Right cardiac atrium (tissue), 5 donors: ENCODE results near the gene PLEKHN1. TPM values are rescaled to one million over a fixed set of nuclear protein-coding genes. Genes with fewer than 3 reads are reported as not detected.
A peak's percentile ranks its signal among the peaks of the same experiment; 100 is the strongest.

Source experiments
- ATAC-seq, 2 donors: fragments of 200-7000 bp; cut with Tn5 transposase; one replicate each; pipeline versions ENCODE4 v1.8.0 to v1.9.1; 2020; ENCODE audit warnings: moderate library complexity in 2 of 2, mild to moderate bottlenecking in 1 of 2
- DNase-seq, 3 donors: peaks; one replicate each; pipeline ENCODE4 v3.0.0-alpha.2; 2020
- H3K27ac ChIP-seq: one replicate; pipeline ENCODE4 v1.5.1; 2013; ENCODE audit warnings: mild to moderate bottlenecking, low read length, control low read depth, moderate library complexity
- H3K27me3 ChIP-seq: one replicate; pipeline ENCODE4 v1.6.1; 2013; ENCODE audit not compliant: control insufficient read depth, insufficient read depth
- H3K4me1 ChIP-seq: one replicate; pipeline ENCODE4 v1.6.1; 2013; ENCODE audit warnings: low read length; ENCODE audit not compliant: control insufficient read depth, insufficient read depth
- H3K4me3 ChIP-seq: one replicate; pipeline ENCODE4 v1.5.1; 2013; ENCODE audit warnings: low read length, control low read depth
- H3K9me3 ChIP-seq: one replicate; pipeline ENCODE4 v1.6.1; 2013; ENCODE audit warnings: low read length; ENCODE audit not compliant: control insufficient read depth
- WGBS: extraction: QIAGEN DNeasy Blood & Tissue Kit; methylation state at CpG from one replicate; pipeline ENCODE4 v1.1.7; 2013; 5-methylcytosine and 5-hydroxymethylcytosine counted together
- intact Hi-C, 4 donors: fragments of 100-400 bp; cut with DNase I; formaldehyde crosslinking; loops; one replicate each; pipeline versions ENCODE4 v1.11.0 to v1.14.0; 2022 to 2023
- polyA plus RNA-seq: library from polyadenylated mRNA; stranded (reverse); fragments of 200-250 nt; gene quantifications from one replicate; pipeline ENCODE4 v1.2.3, GENCODE V29; 2013
- total RNA-seq, 4 donors: library from RNA; stranded (reverse); fragmentation: NEBNext Ultra II Directional; extraction: Animal tissue kit (Norgen Biotek cat#: 25700); gene quantifications; one replicate each; pipeline ENCODE4 v1.2.1, GENCODE V29; 2021
- donor health status: healthy with polysubstance abuse.
- donor health status: DM: no; HTN: yes; CAD: no.
- donor health status: DM: no; HTN: no; CAD: no.
- donor health status: DM: no; HTN: yes; CAD: no; lungs with severe emphysema.
- donor health status: DM: yes; HTN: yes; CAD: no.

Gene PLEKHN1
- total and polyA plus RNA-seq, 5 donors: 0.14 to 0.41 TPM; not detected in 3

DNA sequence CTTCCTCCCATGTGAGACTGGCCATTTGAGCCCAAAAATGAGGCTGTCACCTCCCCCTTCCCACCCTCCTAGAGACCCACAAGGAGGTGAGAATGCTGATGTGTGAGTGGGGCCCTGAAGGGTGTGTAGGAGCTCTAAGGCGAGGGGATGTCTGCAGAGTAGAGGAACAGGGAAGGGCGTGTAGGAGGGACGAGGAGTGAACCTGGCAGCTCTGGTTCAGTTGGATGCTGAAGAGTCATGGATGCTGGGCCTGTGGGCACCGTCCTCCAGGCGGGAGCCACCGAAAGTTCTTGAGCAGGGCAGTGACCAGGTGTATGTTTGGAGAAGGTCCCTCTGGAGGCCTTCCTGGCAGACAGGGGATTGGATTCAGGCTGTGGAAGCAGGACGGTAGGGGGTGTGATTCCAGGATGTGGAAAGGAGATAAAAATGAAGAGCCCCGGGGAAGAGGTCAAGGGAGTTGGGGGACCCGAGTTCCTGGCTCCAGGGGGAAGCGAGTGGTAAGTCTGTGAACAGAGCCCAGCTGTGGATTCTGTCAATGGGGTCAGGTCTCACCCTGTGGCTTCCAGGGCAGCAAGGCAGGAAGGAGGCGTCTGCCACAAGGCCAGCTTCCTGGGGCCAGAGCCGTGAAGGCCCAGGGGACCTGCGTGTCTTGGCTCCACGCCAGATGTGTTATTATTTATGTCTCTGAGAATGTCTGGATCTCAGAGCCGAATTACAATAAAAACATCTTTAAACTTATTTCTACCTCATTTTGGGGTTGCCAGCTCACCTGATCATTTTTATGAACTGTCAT, 34.7 kb upstream of the PLEKHN1 start:
- intact Hi-C loops: no loop called here
- no peak for ATAC-seq
- H3K27me3 ChIP-seq: no peaks in the 10 kb centered on the region
- no peak overlapping the region for H3K4me3 ChIP-seq
- WGBS: 48% methylated on average over 15 of the region's 15 CpGs
- no peaks in the 10 kb centered on the region for H3K9me3 ChIP-seq
- no peak for DNase-seq
- H3K27ac ChIP-seq: no peak overlapping the region
- H3K4me1 ChIP-seq: no peaks in the 10 kb centered on the region

DNA sequence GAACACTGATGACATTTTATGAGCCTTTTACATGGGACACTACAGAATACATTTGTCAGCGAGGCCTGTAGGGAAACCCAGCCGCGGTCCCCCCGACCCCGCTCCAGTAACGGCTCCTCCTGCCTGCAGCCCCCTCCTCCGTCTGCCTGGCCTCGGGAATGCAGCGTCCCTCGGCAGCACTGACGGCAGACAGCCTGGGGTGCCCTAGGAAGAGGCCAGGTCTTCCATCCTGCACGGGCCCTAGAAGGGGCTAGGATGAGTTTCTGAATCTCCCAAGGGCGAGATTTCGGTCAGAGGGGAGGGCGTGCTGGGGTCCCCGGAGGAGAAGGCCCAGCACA, 34.1 kb upstream of the PLEKHN1 start:
- Histone ChIP-seq H3K4me1 (no peaks in the 10 kb centered on the region), H3K4me3 (no peak overlapping the region), H3K27me3 (no peaks in the 10 kb centered on the region), H3K27ac (no peak overlapping the region), H3K9me3 (no peaks in the 10 kb centered on the region)
- ATAC-seq (no peak), DNase-seq (no peak)
- WGBS: 78% methylated on average over 16 of the region's 16 CpGs
- intact Hi-C loops: no loop called here

DNA sequence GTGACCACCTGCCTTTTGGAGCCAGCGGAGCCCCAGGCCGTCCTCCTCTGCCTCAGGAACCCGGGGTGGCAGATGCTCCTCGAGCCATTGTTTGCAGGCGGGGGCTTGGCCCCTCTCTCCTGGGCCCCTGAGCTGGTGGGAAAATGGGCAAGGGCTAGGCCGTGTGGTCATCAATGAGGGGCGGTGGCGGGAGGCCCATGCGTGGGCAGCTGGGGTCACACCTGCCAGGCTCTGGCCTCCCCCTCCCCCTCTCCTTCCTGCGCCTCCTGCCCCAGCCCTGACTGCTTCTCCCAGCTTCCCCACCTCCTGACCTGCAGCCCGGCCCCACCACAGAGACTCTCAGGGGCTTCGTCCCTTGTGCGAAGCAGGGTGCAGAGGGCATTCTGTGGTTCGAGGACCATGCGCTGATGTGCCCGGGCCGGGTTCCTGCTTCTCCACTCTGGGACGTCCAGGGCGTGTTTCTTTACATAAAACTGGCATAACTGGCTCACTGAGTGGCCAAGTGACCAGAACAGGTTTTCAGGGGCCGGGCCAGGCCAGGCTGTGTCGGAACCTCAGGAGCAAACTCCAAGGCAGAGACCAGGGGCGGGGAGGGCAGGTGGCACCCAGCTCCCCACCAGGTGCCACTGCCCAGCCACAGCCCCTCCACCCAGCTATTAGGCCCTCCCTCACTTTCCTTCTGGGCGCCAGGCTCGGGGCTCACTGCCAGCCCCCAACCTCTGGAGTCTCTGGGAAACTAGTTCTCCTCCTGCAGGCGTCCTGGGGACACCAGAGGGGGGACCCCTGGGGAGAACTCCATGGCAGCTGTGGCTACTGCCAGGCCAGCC, 33.3 kb upstream of the PLEKHN1 start:
- ATAC-seq: no peak
- H3K27me3 ChIP-seq: no peaks in the 10 kb centered on the region

DNA sequence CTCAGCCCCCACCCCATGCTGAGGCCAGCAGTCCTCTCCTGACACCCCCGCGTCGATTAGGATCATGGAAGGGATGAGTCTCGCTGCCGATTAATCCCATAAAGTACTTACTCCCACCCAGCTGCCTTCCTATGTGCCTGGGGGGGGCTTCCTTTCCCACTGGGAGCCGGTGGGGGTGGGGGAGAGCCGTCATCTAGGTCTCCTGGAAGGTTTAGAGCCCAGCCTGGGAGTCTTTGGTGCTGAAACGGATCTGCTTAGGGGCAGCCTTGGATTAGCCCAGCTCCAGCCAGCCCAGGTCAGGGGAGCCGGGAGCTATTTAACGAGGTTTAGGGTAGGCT, 32.7 kb upstream of the PLEKHN1 start:
- H3K27ac ChIP-seq: no peak overlapping the region
- no peaks in the 10 kb centered on the region for H3K9me3 ChIP-seq
- no peak for DNase-seq
- ATAC-seq: no peak
- no peaks in the 10 kb centered on the region for H3K4me1 ChIP-seq
- no peaks in the 10 kb centered on the region for H3K27me3 ChIP-seq
- H3K4me3 ChIP-seq: no peak overlapping the region
- 35% methylated on average over 10 of the region's 10 CpGs for WGBS
- intact Hi-C loops: no loop called here

More for the DNA sequence above, 33.3 kb upstream of the PLEKHN1 start:
- Histone ChIP-seq H3K4me3 (no peak overlapping the region), H3K27ac (no peak overlapping the region), H3K9me3 (no peaks in the 10 kb centered on the region), H3K4me1 (no peaks in the 10 kb centered on the region)
- intact Hi-C loops: no loop called here
- DNase-seq: no peak
- WGBS: 79% methylated on average over 25 of the region's 25 CpGs

DNA sequence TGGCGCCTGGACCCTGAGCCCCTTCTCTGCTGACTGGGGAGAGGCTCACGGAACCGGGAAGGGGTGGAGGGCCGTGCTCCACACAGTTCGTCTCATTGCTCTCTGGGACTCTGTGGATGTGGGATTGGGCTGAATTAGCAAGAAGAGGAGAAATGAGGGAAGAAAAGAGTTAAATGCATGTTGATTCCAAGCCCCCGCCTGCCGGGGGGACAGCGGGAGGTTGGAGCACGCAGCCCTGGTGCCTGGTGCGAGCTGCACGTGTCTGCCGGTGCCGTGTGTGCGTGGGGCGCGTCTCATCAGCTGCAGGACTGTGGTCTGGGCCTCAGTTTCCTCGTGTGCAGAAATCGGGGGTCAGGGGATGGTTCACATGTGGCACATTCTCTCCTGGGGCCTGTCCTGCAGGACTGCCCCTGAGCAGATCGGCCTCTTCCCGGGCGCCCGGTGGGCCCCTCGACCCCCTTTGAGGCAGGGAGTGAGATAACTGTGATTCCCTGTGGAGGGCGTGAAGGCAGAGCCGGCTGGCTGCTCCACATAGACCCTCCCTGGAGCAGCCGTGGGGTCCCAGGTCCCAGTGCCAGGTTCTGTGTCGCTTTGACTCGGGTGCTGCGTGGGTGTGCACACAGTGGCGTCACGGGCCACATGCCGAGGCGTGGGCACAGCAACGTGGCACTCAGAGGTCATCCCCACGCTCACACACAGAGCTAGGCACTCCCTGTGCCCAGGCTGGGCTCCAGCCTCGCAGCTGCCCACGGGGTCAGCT, 31.1 kb upstream of the PLEKHN1 start:
- no peak overlapping the region for H3K4me3 ChIP-seq
- no peaks in the 10 kb centered on the region for H3K4me1 ChIP-seq
- no peaks in the 10 kb centered on the region for H3K9me3 ChIP-seq
- DNase-seq: peak in 1 of 3 donors; percentile 69
- 16% methylated on average over 37 of the region's 37 CpGs for WGBS
- no peak for ATAC-seq
- intact Hi-C loops: no loop called here
- H3K27me3 ChIP-seq: no peaks in the 10 kb centered on the region
- no peak overlapping the region for H3K27ac ChIP-seq

DNA sequence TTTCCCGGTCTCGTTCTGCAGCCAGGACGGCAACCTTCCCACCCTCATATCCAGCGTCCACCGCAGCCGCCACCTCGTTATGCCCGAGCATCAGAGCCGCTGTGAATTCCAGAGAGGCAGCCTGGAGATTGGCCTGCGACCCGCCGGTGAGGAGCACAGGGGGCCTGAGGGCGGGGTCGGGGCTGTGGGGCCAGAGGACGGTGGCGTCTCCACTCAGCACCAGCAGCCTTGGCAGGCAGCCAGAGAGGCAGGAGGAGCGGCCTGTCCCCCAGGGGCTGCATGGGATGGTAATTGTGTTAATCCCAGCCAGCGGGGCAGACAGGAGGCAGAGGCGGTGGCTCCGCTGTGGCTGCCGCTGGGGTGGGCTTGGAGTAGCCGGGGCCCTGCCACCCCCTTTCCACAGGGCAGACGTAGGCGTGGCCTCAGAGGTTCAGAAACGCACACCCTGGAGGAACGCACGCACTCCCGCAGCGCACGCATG, 30.5 kb upstream of the PLEKHN1 start:
- Histone ChIP-seq H3K27me3 (no peaks in the 10 kb centered on the region), H3K9me3 (no peaks in the 10 kb centered on the region), H3K4me3 (no peak overlapping the region), H3K4me1 (no peaks in the 10 kb centered on the region), H3K27ac (no peak overlapping the region)
- WGBS: 19% methylated on average over 30 of the region's 30 CpGs
- DNase-seq (peak; percentile 65 to 87 (median 84)), ATAC-seq (no peak)
- intact Hi-C loops: no loop called here

- ATAC-seq (no peak), DNase-seq (peak in 1 of 3 donors; percentile 61)
- no peaks in the 10 kb centered on the region for H3K9me3 ChIP-seq
- H3K4me3 ChIP-seq: no peak overlapping the region
- 80% methylated on average over 45 of the region's 45 CpGs for WGBS
- H3K27me3 ChIP-seq: no peaks in the 10 kb centered on the region
- intact Hi-C loops: no loop called here
- no peaks in the 10 kb centered on the region for H3K4me1 ChIP-seq
- H3K27ac ChIP-seq: no peak overlapping the region
These were observed 29.7 kb upstream of the PLEKHN1 start for GRCh38 chr1:936348-937264.

DNA sequence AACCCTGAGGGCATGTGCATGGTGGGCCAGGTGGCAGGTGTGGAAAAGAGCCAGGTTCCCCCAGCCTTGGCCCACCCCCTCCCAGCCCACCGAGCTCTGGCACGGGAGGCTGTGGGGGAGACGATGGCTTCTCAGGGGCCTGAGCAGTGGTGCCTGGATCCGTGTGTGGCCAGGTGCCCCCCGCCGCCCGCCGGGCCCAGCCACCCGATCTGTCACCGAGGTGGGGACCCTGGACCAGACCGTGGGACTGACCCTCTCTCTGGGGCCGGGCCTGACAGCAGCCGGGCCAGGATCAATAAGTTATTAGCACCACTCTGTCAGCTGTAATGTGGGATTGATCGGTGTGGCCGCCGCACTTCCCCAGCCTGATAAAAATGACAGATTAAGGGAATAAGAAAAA, 28.8 kb upstream of the PLEKHN1 start:
- ATAC-seq (no peak), DNase-seq (no peak)
- no peaks in the 10 kb centered on the region for H3K27me3 ChIP-seq
- H3K4me3 ChIP-seq: no peak overlapping the region
- H3K9me3 ChIP-seq: no peaks in the 10 kb centered on the region
- no peaks in the 10 kb centered on the region for H3K4me1 ChIP-seq
- WGBS: 87% methylated on average over 16 of the region's 16 CpGs
- no peak overlapping the region for H3K27ac ChIP-seq
- intact Hi-C loops: no loop called here

DNA sequence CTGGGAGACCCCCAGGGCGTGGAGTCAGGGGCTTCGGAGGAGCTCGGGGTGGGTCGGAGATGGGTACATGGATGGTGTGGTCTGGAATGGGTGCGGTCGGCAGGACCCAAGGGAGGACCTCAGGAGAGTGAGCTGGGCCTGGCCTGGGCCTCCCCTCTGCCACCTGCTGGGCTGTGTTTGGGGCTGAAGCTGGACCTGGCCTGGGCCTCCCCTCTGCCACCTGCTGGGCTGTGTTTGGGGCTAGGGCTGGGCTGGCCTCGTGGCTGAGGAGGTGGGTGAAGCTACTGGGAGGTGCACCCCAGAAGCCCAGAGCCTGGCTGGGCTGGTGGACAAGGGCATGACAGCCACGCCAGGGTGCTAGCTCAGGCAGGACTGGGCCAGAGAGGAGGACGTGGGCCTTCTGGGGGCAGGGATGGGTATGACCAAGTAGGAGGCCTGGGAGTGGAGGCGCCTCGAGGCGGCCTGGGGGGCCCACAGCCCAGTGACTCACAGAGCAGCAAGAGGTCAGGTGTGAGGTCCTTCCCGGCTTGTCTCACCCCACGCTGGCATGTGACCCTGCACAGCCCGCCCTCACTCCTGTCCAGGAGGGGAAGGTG, 28.1 kb upstream of the PLEKHN1 start:
- peak in 1 of 2 donors; percentile 4 for ATAC-seq
- Histone ChIP-seq H3K9me3 (no peaks in the 10 kb centered on the region), H3K4me3 (no peak overlapping the region), H3K4me1 (no peaks in the 10 kb centered on the region), H3K27me3 (no peaks in the 10 kb centered on the region), H3K27ac (no peak overlapping the region)
- intact Hi-C loops: no loop called here
- WGBS: 76% methylated on average over 15 of the region's 15 CpGs
- peak in 1 of 3 donors; percentile 75 for DNase-seq
